Osteoblast (primary cell): ENCODE measurements around the gene RPS15A. TPM values are rescaled to one million over a fixed set of nuclear protein-coding genes. Genes with fewer than 3 reads are reported as not detected.
"Not testable (repeated sequence)": the region's sequence is repeated elsewhere in the genome, so short reads cannot be mapped to it uniquely, and the experiment has no call there.

Source experiments
- DNase-seq: peaks from one replicate; pipeline ENCODE4 v3.0.0; 2011; ENCODE audit warnings: low spot score, mixed read lengths; ENCODE audit not compliant: insufficient read length; ENCODE audit errors: missing footprints
- H2AFZ ChIP-seq: 2 replicates; pipeline ENCODE4 v1.6.0; 2011; ENCODE audit warnings: mild to moderate bottlenecking, low read length
- H3K27ac ChIP-seq: 2 replicates; pipeline ENCODE4 v1.5.1; 2011; ENCODE audit warnings: mild to moderate bottlenecking, low read depth, low read length, moderate library complexity
- H3K27me3 ChIP-seq: 2 replicates; pipeline ENCODE4 v1.6.0; 2012; ENCODE audit warnings: mild to moderate bottlenecking, control low read depth, inconsistent platforms, low read length, moderate library complexity; ENCODE audit not compliant: insufficient read depth
- H3K36me3 ChIP-seq: 2 replicates; pipeline ENCODE4 v1.5.1; 2011; ENCODE audit warnings: mild to moderate bottlenecking, low read length, control low read depth, moderate library complexity; ENCODE audit not compliant: insufficient read depth
- H3K4me1 ChIP-seq: 2 replicates; pipeline ENCODE4 v1.5.1; 2011; ENCODE audit warnings: mild to moderate bottlenecking, low read length, control low read depth, moderate library complexity; ENCODE audit not compliant: insufficient read depth
- H3K4me2 ChIP-seq: 2 replicates; pipeline ENCODE4 v1.6.0; 2011; ENCODE audit warnings: mild to moderate bottlenecking, low read length; ENCODE audit not compliant: insufficient read depth
- H3K4me3 ChIP-seq: fragments of 200-600 bp; sonication (generic); 3 replicates; pipeline ENCODE4 v1.5.1; 2012; ENCODE audit warnings: mild to moderate bottlenecking, low read length, inconsistent platforms; ENCODE audit not compliant: insufficient read depth
- H3K79me2 ChIP-seq: 2 replicates; pipeline ENCODE4 v1.6.0; 2012; ENCODE audit warnings: mild to moderate bottlenecking, low read length, control low read depth, inconsistent platforms; ENCODE audit not compliant: insufficient read depth
- H3K9me3 ChIP-seq: 2 replicates; pipeline ENCODE4 v1.5.1; 2011; ENCODE audit warnings: low read depth, low read length, control low read depth
- H4K20me1 ChIP-seq: 2 replicates; pipeline ENCODE4 v1.6.0; 2012; ENCODE audit warnings: mild to moderate bottlenecking, low read length, control low read depth; ENCODE audit not compliant: insufficient read depth
- total RNA-seq: library from RNA; depleted of rRNA; stranded (reverse); fragments of >200 nt; gene quantifications from 2 replicates; pipeline ENCODE4 v1.2.3, GENCODE V29; 2012

Gene RPS15A
- total RNA-seq, 1 donor, result 1,145 TPM

DNA sequence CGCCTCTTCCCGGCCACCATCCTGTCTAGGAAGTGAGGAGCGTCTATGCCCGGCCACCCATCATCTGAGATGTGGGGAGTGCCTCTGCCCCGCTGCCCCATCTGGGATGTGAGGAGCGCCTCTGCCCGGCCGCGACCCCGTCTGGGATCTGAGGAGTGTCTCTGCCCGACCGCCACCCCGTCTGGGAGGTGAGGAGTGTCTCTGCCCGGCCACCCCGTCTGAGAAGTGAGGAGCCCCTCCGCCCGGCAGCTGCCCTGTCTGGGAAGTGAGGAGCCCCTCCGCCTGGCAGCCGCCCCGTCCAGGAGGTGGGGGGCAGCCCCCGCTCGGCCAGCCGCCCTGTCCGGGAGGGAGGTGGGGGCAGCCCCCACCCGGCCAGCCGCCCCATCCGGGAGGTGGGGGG, 55.9 kb downstream of the RPS15A start:
- not testable (repeated sequence) for H3K9me3 ChIP-seq, H2AFZ ChIP-seq, H3K79me2 ChIP-seq, H3K4me1 ChIP-seq, DNase-seq, H3K4me2 ChIP-seq, H3K4me3 ChIP-seq, H3K36me3 ChIP-seq, H3K27ac ChIP-seq, H3K27me3 ChIP-seq, H4K20me1 ChIP-seq

Other genes with a start within 250 kb of the RPS15A start
- 92.5 and 106 TPM in 2 replicates for gene NOMO2, start 228.2 kb downstream of the RPS15A start, total RNA-seq
- gene ARL6IP1, start 11.2 kb upstream of the RPS15A start, total RNA-seq, result 113 and 121 TPM in 2 replicates
- gene SMG1, start 136.1 kb upstream of the RPS15A start, total RNA-seq, result 99.6 and 101 TPM in 2 replicates
- gene TMC7, start 193.6 kb upstream of the RPS15A start, total RNA-seq, result 1.1 and 1.5 TPM in 2 replicates